HG03439 (cell line): ENCODE measurements around the gene ERICH2.

ENCODE experiments used
- ATAC-seq: cut with Tn5 transposase; IDR thresholded peaks from one replicate; pipeline ENCODE4 v1.9.1; 2021; ENCODE audit warnings: mild to moderate bottlenecking, moderate library complexity; ENCODE audit not compliant: unreplicated experiment

Gene ERICH2

GRCh38 chr2:170836027-170836426 lies 65.8 kb downstream of the ERICH2 start:
- no peak for ATAC-seq

GRCh38 chr2:170840717-170841210 lies 70.6 kb downstream of the ERICH2 start:
- ATAC-seq: no peak

GRCh38 chr2:170842785-170843184 lies 72.6 kb downstream of the ERICH2 start:
- no peak for ATAC-seq

- ATAC-seq: no peak
Observed at GRCh38 chr2:170843656-170844055, 73.5 kb downstream of the ERICH2 start.

- no peak for ATAC-seq
Observed at GRCh38 chr2:170845343-170845742, 75.2 kb downstream of the ERICH2 start.

GRCh38 chr2:170846314-170846713 lies 76.1 kb downstream of the ERICH2 start:
- no peak for ATAC-seq

- no peak for ATAC-seq
Observed at GRCh38 chr2:170847716-170848115, 77.5 kb downstream of the ERICH2 start.
